HEK293T (cell line): ENCODE measurements around the gene SMKR1.

Experiments used
- BHLHE40 ChIP-seq: fragments of 450-650 bp; IDR thresholded peaks from 2 replicates; pipeline ENCODE4 v1.6.1; 2016; ENCODE audit warnings: mild to moderate bottlenecking, moderate library complexity, borderline replicate concordance
- CTBP1 ChIP-seq: fragments of 450-650 bp; IDR thresholded peaks from 2 replicates; pipeline ENCODE4 v1.6.1; 2016; ENCODE audit warnings: borderline replicate concordance
- FOXA1 ChIP-seq: fragments of 450-650 bp; IDR thresholded peaks from 2 replicates; pipeline ENCODE4 v1.6.1; 2016; ENCODE audit warnings: mild to moderate bottlenecking
- LEF1 ChIP-seq: fragments of 450-650 bp; IDR thresholded peaks from 2 replicates; pipeline ENCODE4 v1.6.1; 2017; ENCODE audit warnings: mild to moderate bottlenecking, borderline replicate concordance
- SP1 ChIP-seq: fragments of 450-650 bp; IDR thresholded peaks from 2 replicates; pipeline ENCODE4 v1.6.1; 2017

GRCh38 chr7:129456421-129456820 lies 45.9 kb upstream of the SMKR1 start:
- no peak for TF ChIP-seq LEF1
- TF ChIP-seq BHLHE40: no peak
- TF ChIP-seq CTBP1: no peak
- no peak for TF ChIP-seq FOXA1
- no peak for TF ChIP-seq SP1
